Neural progenitor cell (in vitro differentiated cells): ENCODE measurements around the gene WDR7.

ENCODE experiments used
- EZH2 ChIP-seq: fragments of 200-600 bp; sonication (generic); IDR thresholded peaks from 2 replicates; pipeline ENCODE4 v1.6.1; 2017; ENCODE audit warnings: antibody characterized with exemption, mild to moderate bottlenecking, moderate library complexity
- EZH2phosphoT487 ChIP-seq: fragments of 200-600 bp; sonication (generic); IDR thresholded peaks from 2 replicates; pipeline ENCODE4 v1.6.1; 2017; ENCODE audit warnings: antibody characterized with exemption
- TF ChIP-seq, protein P1 (sequence below): fragments of 200-600 bp; sonication (generic); IDR thresholded peaks from 2 replicates; pipeline ENCODE4 v1.5.1; 2017; ENCODE audit warnings: antibody characterized with exemption, mild to moderate bottlenecking

DNA sequence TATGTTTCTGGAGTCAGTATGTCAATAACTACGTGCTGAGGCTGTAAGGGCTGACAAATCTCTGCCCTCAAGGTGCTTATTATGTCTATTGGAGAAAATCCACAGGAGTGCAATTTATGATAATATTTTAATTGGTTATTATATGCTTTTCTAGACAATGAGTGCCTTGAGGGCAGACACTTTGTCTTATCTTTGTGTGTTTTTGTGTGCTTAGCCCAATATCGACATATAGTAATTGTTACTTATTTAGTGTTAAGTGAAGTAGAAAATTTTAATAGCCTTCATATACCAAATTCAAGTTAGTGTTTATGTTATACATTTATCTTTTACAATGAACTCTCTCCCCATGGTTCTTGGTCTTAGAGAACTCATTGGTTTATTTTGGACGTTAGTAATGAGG lies 118.9 kb downstream of the WDR7 start:
- TF ChIP-seq, protein P1, sequence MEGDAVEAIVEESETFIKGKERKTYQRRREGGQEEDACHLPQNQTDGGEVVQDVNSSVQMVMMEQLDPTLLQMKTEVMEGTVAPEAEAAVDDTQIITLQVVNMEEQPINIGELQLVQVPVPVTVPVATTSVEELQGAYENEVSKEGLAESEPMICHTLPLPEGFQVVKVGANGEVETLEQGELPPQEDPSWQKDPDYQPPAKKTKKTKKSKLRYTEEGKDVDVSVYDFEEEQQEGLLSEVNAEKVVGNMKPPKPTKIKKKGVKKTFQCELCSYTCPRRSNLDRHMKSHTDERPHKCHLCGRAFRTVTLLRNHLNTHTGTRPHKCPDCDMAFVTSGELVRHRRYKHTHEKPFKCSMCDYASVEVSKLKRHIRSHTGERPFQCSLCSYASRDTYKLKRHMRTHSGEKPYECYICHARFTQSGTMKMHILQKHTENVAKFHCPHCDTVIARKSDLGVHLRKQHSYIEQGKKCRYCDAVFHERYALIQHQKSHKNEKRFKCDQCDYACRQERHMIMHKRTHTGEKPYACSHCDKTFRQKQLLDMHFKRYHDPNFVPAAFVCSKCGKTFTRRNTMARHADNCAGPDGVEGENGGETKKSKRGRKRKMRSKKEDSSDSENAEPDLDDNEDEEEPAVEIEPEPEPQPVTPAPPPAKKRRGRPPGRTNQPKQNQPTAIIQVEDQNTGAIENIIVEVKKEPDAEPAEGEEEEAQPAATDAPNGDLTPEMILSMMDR, result no peak
- TF ChIP-seq EZH2 (no peak), EZH2phosphoT487 (no peak)
